ENCODE measurements around the gene SLMAP.

DNA sequence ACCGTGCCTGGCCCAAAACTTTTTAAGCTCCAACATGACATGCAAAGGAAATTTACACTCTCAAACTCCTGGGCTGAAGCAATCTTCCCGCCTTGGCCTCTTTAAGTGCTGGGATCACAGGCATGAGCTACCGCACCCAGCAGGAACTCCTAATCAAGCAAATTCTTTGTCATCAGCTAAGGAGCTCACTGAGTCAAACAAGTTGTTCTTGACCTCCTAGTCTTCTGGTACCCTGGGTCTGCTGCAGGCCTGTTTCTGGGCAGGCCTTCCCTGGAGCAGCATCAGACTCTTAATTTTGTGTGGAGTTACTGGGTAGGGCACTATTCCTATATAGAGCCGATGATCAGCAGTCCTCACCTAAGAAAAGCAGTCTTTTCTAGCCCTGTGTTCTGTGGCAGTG lies 183.7 kb downstream of the SLMAP start:
- TF ChIP-seq, protein P1, sequence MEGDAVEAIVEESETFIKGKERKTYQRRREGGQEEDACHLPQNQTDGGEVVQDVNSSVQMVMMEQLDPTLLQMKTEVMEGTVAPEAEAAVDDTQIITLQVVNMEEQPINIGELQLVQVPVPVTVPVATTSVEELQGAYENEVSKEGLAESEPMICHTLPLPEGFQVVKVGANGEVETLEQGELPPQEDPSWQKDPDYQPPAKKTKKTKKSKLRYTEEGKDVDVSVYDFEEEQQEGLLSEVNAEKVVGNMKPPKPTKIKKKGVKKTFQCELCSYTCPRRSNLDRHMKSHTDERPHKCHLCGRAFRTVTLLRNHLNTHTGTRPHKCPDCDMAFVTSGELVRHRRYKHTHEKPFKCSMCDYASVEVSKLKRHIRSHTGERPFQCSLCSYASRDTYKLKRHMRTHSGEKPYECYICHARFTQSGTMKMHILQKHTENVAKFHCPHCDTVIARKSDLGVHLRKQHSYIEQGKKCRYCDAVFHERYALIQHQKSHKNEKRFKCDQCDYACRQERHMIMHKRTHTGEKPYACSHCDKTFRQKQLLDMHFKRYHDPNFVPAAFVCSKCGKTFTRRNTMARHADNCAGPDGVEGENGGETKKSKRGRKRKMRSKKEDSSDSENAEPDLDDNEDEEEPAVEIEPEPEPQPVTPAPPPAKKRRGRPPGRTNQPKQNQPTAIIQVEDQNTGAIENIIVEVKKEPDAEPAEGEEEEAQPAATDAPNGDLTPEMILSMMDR (IDR thresholded peaks at IDR 0.05; ENCODE audit: insufficient read depth, low read depth, low read length): no peak
- no peak for TF ChIP-seq EZH2 (IDR thresholded peaks at IDR 0.05; ENCODE audit: insufficient read depth, low read length)
